ENCODE measurements around the gene HYAL1. TPM values are rescaled to one million over a fixed set of nuclear protein-coding genes. Genes with fewer than 3 reads are reported as not detected.

Gene HYAL1
- 0.14 TPM in 1 of 2 replicates, not detected in the other for total RNA-seq

GRCh38 chr3:50303013-50303815 lies at the start of gene HYAL1:
Gene HYAL1, minus strand, starts transcription at chr3:50303574. Its CDS starts 618 bp downstream, at chr3:50302956.
- TF ChIP-seq CTCF (IDR thresholded peaks at IDR 0.05; ENCODE audit: insufficient read depth, low read length, poor library complexity, severe bottlenecking): peak; percentile 54
- H3K27me3 ChIP-seq (ENCODE audit: control insufficient read depth, insufficient read depth, low read length): no peaks in the 10 kb centered on the region
- H3K4me3 ChIP-seq (ENCODE audit: low read depth, low read length): no peak within 1 kb of the TSS
- no peak for DNase-seq (ENCODE audit: low read depth)
- no peaks in the 10 kb centered on the region for H3K36me3 ChIP-seq (ENCODE audit: control insufficient read depth, insufficient read depth, low read length)

- peak; percentile 32 for TF ChIP-seq CTCF (IDR thresholded peaks at IDR 0.05; ENCODE audit: insufficient read depth, low read length, poor library complexity, severe bottlenecking)
- no peak for DNase-seq (ENCODE audit: low read depth)
- no peaks in the 10 kb centered on the region for H3K27me3 ChIP-seq (ENCODE audit: control insufficient read depth, insufficient read depth, low read length)
Measured at GRCh38 chr3:50352781-50353180, 49.4 kb upstream of the HYAL1 start.

GRCh38 chr3:50351323-50351697 lies 47.9 kb upstream of the HYAL1 start:
- TF ChIP-seq CTCF (IDR thresholded peaks at IDR 0.05; ENCODE audit: insufficient read depth, low read length, poor library complexity, severe bottlenecking): no peak
- H3K4me3 ChIP-seq (ENCODE audit: low read depth, low read length): peak overlapping the region; percentile 78

More at GRCh38 chr3:50352781-50353180, 49.4 kb upstream of the HYAL1 start:
- Histone ChIP-seq H3K36me3 (ENCODE audit: control insufficient read depth, insufficient read depth, low read length) (peaks cover 2% of the 10 kb centered on the region), H3K4me3 (ENCODE audit: low read depth, low read length) (no peak overlapping the region)

GRCh38 chr3:50350527-50351322 lies 47.4 kb upstream of the HYAL1 start, which contains the start of the genes CYB561D2 and NPRL2:
Gene CYB561D2, plus strand, starts transcription at chr3:50350862. Its CDS starts 572 bp downstream, at chr3:50351434.
Gene NPRL2, minus strand, starts transcription at chr3:50350775. Its CDS starts 123 bp downstream, at chr3:50350652.
- Histone ChIP-seq H3K27me3 (ENCODE audit: control insufficient read depth, insufficient read depth, low read length) (no peaks in the 10 kb centered on the region), H3K36me3 (ENCODE audit: control insufficient read depth, insufficient read depth, low read length) (peaks cover 1% of the 10 kb centered on the region), H3K4me3 (ENCODE audit: low read depth, low read length) (peak within 1 kb of the TSS; percentile 78)
- DNase-seq (ENCODE audit: low read depth): peak; percentile 75
- no peak for TF ChIP-seq CTCF (IDR thresholded peaks at IDR 0.05; ENCODE audit: insufficient read depth, low read length, poor library complexity, severe bottlenecking)

More at GRCh38 chr3:50351323-50351697, 47.9 kb upstream of the HYAL1 start:
- H3K27me3 ChIP-seq (ENCODE audit: control insufficient read depth, insufficient read depth, low read length): no peaks in the 10 kb centered on the region
- DNase-seq (ENCODE audit: low read depth): no peak
- H3K36me3 ChIP-seq (ENCODE audit: control insufficient read depth, insufficient read depth, low read length): peaks cover 1% of the 10 kb centered on the region

- H3K36me3 ChIP-seq (ENCODE audit: control insufficient read depth, insufficient read depth, low read length): peaks cover 1% of the 10 kb centered on the region
- no peak for TF ChIP-seq CTCF (IDR thresholded peaks at IDR 0.05; ENCODE audit: insufficient read depth, low read length, poor library complexity, severe bottlenecking)
- no peak for DNase-seq (ENCODE audit: low read depth)
- peak overlapping the region; percentile 78 for H3K4me3 ChIP-seq (ENCODE audit: low read depth, low read length)
- H3K27me3 ChIP-seq (ENCODE audit: control insufficient read depth, insufficient read depth, low read length): no peaks in the 10 kb centered on the region
Measured at GRCh38 chr3:50350213-50350526, 46.8 kb upstream of the HYAL1 start.
